ENCODE data around the gene CCHCR1.

GRCh38 chr6:31114970-31115849, 42.4 kb downstream of the CCHCR1 start:
- no peak for TF ChIP-seq CTCF (IDR thresholded peaks at IDR 0.05; ENCODE audit: poor library complexity)
- TF ChIP-seq EZH2 (IDR thresholded peaks at IDR 0.05; ENCODE audit: borderline replicate concordance), result no peak

Measured in hepatocyte (in vitro differentiated cells).